Epithelial cell of proximal tubule (primary cell): Measurements from ENCODE around the gene MYT1. TPM values are rescaled to one million over a fixed set of nuclear protein-coding genes. Genes with fewer than 3 reads are reported as not detected.
A peak's percentile ranks its signal among the peaks of the same experiment; 100 is the strongest.
"Not testable (repeated sequence)": the region's sequence is repeated elsewhere in the genome, so short reads cannot be mapped to it uniquely, and the experiment has no call there.

Source experiments
- DNase-seq: peaks from one replicate; pipeline ENCODE4 v3.0.0-alpha.2; 2011; ENCODE audit warnings: low read depth
- H3K4me3 ChIP-seq: 2 replicates; pipeline ENCODE4 v1.5.1; 2011; ENCODE audit warnings: low read depth, mild to moderate bottlenecking, low read length
- CTCF ChIP-seq: conservative IDR thresholded peaks from 2 replicates; pipeline ENCODE4 v1.5.1; 2012; ENCODE audit warnings: low read depth, mild to moderate bottlenecking, low read length
- total RNA-seq: library from RNA; depleted of rRNA; stranded (reverse); fragments of >200 nt; gene quantifications from 2 replicates; pipeline ENCODE4 v1.2.3, GENCODE V29; 2015

The MYT1 gene
- total RNA-seq, 1 donor from 2014 or later, result not detected

- H3K4me3 ChIP-seq, result no peak overlapping the region
- TF ChIP-seq CTCF, result no peak
- no peak for DNase-seq
Observed at GRCh38 chr20:64183313-64183712, 19.1 kb downstream of the MYT1 start.

- H3K4me3 ChIP-seq, result no peak overlapping the region
- DNase-seq, result no peak
- no peak for TF ChIP-seq CTCF
Observed at GRCh38 chr20:64184795-64185194, 20.5 kb downstream of the MYT1 start.

GRCh38 chr20:64185276-64185900 lies 21.1 kb downstream of the MYT1 start:
- DNase-seq, result no peak
- TF ChIP-seq CTCF, result no peak
- H3K4me3 ChIP-seq, result no peak overlapping the region

DNA sequence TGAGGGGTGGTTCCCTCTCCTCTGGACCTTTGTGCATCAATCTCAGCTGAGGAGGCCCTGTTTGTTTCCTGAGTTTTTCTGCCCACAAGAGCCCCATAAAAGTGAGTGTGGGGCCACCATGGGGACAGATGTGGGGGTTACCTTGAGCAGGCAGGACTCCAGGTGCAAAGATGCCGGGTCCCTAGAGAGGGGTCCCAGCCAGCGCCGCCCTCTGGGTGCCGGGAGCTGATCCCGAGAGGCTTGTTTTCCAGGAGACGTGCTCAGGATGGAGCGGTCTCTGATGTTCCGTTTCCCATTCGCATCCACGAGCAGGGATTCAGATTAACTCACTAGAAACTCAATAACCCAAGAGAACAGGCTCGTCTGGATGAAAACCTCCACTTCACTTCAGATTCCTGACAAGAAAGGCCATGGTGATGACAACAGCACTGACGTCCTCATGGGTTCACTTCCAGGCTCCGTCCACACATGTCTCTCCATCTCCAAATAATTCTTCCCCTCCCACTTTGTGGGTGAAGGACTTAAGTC lies 21.9 kb downstream of the MYT1 start:
- TF ChIP-seq CTCF, result no peak
- no peak for DNase-seq
- no peak overlapping the region for H3K4me3 ChIP-seq

DNA sequence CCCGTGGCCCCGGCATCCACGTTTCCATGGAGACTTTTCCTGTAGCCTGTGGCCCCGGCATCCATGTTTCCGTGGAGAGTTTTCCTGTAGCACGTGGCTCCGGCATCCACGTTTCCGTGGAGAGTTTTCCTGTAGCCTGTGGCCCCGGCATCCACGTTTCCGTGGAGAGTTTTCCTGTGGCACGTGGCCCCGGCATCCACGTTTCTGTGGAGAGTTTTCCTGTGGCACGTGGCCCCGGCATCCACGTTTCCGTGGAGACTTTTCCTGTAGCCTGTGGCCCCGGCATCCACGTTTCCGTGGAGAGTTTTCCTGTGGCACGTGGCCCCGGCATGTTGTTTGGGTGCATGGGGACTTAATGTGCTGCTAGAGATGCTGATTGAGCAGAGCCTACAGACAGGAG lies 23.0 kb downstream of the MYT1 start:
- H3K4me3 ChIP-seq, DNase-seq: not testable (repeated sequence)

GRCh38 chr20:64188091-64188490 lies 23.8 kb downstream of the MYT1 start:
- no peak for DNase-seq
- TF ChIP-seq CTCF, result no peak
- no peak overlapping the region for H3K4me3 ChIP-seq

DNA sequence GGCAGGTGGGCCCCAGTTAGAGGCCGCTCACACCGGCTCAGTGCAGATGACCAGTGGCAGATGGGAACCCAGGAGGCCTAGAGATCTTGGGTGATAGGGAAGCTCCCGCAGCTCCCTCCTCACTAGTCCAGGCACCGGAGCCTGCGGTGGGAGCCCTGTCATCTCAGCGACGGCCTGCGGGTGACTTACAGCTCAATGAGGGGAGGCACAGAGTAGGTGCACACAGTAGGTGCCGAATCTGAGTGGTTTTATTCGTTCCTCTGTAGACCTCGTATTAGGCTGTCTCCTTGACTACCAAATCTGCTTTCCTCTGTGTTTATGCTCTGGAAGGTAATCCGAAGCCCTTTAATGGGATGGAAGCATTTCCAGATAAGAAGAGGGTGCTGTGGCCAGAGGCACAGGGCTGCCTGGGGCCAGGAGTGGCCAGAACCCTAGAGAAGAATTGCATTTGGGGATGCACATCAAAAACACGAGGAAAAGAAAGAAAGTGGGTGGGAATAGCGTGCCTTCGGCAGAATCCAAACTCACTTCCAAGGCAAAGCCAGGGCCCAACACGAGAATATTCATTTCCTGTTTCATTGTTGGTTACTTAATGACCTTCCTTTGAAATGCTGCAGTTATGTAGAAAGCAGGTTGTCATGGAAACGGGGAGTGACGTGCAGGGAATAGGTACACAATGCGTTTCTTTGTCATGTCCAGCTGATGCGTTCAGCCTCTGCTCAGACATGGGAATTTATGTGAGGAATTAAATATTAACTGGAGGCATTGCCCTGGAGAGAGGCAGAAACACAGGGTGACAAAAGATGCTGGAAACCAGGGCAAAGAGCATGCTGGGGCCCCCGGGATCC lies 24.7 kb downstream of the MYT1 start:
- no peak for TF ChIP-seq CTCF
- no peak overlapping the region for H3K4me3 ChIP-seq
- DNase-seq, result peak; percentile 89
